IMR-90 (cell line): Measurements from ENCODE around the gene RPL6.

ENCODE experiments used
- CEBPB ChIP-seq: IDR thresholded peaks from 2 replicates; pipeline ENCODE4 v1.6.1; 2012; ENCODE audit warnings: low read depth, low read length, improper control_type of control experiment
- CHD1 ChIP-seq: IDR thresholded peaks from 2 replicates; pipeline ENCODE4 v1.6.1; 2012; ENCODE audit warnings: low read depth, low read length, improper control_type of control experiment
- CTCF ChIP-seq: conservative IDR thresholded peaks from 2 replicates; pipeline ENCODE4 v1.5.1; 2012; ENCODE audit warnings: mild to moderate bottlenecking, low read depth, low read length, improper control_type of control experiment
- ELK1 ChIP-seq: fragments of 150-350 bp; IDR thresholded peaks from 2 replicates; pipeline ENCODE4 v1.6.1; 2016; ENCODE audit warnings: low read depth, mild to moderate bottlenecking, low read length, moderate library complexity, borderline replicate concordance
- MXI1 ChIP-seq: IDR thresholded peaks from 2 replicates; pipeline ENCODE4 v1.6.1; 2012; ENCODE audit warnings: low read depth, mild to moderate bottlenecking, low read length, moderate library complexity, borderline replicate concordance
- POLR2A ChIP-seq: IDR thresholded peaks from 2 replicates; pipeline ENCODE4 v1.6.1; 2012; ENCODE audit warnings: mild to moderate bottlenecking, low read depth, low read length
- RAD21 ChIP-seq: IDR thresholded peaks from 2 replicates; pipeline ENCODE4 v1.6.1; 2012; ENCODE audit warnings: low read length, improper control_type of control experiment
- RCOR1 ChIP-seq: IDR thresholded peaks from 2 replicates; pipeline ENCODE4 v1.6.1; 2012; ENCODE audit warnings: mild to moderate bottlenecking, low read length, improper control_type of control experiment; ENCODE audit not compliant: insufficient replicate concordance
- RFX5 ChIP-seq: IDR thresholded peaks from 2 replicates; pipeline ENCODE4 v1.8.0; 2012; ENCODE audit warnings: low read depth, mild to moderate bottlenecking, low read length, moderate library complexity
- SMC3 ChIP-seq: fragments of 150-350 bp; IDR thresholded peaks from 2 replicates; pipeline ENCODE4 v1.6.1; 2016; ENCODE audit warnings: low read depth, mild to moderate bottlenecking, antibody characterized with exemption, low read length, moderate library complexity
- USF2 ChIP-seq: fragments of 150-350 bp; IDR thresholded peaks from 2 replicates; pipeline ENCODE4 v1.6.1; 2017; ENCODE audit warnings: mild to moderate bottlenecking, antibody characterized with exemption, low read length, low read depth

- no peak for TF ChIP-seq CHD1
- TF ChIP-seq CTCF, result no peak
- no peak for TF ChIP-seq POLR2A
- TF ChIP-seq ELK1, result no peak
- TF ChIP-seq RAD21, result no peak
- TF ChIP-seq MXI1, result no peak
- no peak for TF ChIP-seq USF2
- TF ChIP-seq CEBPB, result no peak
- TF ChIP-seq RCOR1, result no peak
- TF ChIP-seq RFX5, result no peak
- no peak for TF ChIP-seq SMC3
These were observed 14.7 kb upstream of the RPL6 start for GRCh38 chr12:112424126-112424525.
